ENCODE results near the gene MYLIP. TPM values are rescaled to one million over a fixed set of nuclear protein-coding genes. Genes with fewer than 3 reads are reported as not detected.

The MYLIP gene
- total RNA-seq, 1 experiment from 2014 or later: 50.0 TPM

DNA sequence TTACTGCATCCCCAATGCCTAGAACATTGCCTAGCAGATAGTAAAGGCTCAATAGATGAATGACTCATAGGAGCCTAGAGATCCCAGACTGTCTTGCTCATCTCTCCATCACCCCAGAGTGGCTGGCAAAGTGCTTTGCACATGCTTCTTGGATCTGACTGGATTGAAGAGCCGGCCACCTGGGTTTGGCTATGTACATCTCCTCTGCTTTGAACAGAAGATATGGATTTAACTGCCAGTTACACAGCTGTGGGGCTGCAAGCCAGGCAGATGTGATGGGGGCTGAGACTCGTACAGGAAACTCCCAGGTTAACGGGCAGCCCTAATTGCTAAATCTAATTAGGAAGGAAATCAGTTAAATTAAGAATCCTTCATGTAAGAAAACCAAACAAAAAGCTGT lies 28.6 kb downstream of the MYLIP start:
- Mint-ChIP-seq H3K36me3 (no peaks in the 10 kb centered on the region; the same call in 1 of the 2 replicates), H3K4me3 (no peak overlapping the region), H3K27me3 (ENCODE audit: low read depth) (no peaks in the 10 kb centered on the region), H3K4me1 (no peaks in the 10 kb centered on the region), H3K27ac (no peak overlapping the region), H3K9me3 (0 out of 2 replicates have a peak, but pooled peaks cover 8% of the 10 kb centered on the region)
- ChIA-PET CTCF (interaction anchor here (1.5 to 1.6 kb wide), 2 partner anchors 12 to 26 kb away, joined by 3 to 5 read pairs; no protein-coding TSS in a partner anchor), POLR2A (no interaction called here)
- TF ChIP-seq PRRX2 (CRISPR knock-in tag; IDR thresholded peaks at IDR 0.05): no peak
- no peak for TF ChIP-seq FOXP1 (CRISPR knock-in tag; IDR thresholded peaks at IDR 0.05; ENCODE audit: borderline replicate concordance)
- TF ChIP-seq NFE2L1 (CRISPR knock-in tag; IDR thresholded peaks at IDR 0.05): no peak
- TF ChIP-seq IRF2 (CRISPR knock-in tag; IDR thresholded peaks at IDR 0.05; ENCODE audit: borderline replicate concordance, low read depth): no peak
- no peak for TF ChIP-seq ATF1 (CRISPR knock-in tag; IDR thresholded peaks at IDR 0.05)
- TF ChIP-seq, protein P1, sequence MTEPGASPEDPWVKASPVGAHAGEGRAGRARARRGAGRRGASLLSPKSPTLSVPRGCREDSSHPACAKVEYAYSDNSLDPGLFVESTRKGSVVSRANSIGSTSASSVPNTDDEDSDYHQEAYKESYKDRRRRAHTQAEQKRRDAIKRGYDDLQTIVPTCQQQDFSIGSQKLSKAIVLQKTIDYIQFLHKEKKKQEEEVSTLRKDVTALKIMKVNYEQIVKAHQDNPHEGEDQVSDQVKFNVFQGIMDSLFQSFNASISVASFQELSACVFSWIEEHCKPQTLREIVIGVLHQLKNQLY (CRISPR knock-in tag; IDR thresholded peaks at IDR 0.05): no peak
- no peak for TF ChIP-seq ZNF671 (CRISPR knock-in tag; IDR thresholded peaks at IDR 0.05)
- TF ChIP-seq, protein P2, sequence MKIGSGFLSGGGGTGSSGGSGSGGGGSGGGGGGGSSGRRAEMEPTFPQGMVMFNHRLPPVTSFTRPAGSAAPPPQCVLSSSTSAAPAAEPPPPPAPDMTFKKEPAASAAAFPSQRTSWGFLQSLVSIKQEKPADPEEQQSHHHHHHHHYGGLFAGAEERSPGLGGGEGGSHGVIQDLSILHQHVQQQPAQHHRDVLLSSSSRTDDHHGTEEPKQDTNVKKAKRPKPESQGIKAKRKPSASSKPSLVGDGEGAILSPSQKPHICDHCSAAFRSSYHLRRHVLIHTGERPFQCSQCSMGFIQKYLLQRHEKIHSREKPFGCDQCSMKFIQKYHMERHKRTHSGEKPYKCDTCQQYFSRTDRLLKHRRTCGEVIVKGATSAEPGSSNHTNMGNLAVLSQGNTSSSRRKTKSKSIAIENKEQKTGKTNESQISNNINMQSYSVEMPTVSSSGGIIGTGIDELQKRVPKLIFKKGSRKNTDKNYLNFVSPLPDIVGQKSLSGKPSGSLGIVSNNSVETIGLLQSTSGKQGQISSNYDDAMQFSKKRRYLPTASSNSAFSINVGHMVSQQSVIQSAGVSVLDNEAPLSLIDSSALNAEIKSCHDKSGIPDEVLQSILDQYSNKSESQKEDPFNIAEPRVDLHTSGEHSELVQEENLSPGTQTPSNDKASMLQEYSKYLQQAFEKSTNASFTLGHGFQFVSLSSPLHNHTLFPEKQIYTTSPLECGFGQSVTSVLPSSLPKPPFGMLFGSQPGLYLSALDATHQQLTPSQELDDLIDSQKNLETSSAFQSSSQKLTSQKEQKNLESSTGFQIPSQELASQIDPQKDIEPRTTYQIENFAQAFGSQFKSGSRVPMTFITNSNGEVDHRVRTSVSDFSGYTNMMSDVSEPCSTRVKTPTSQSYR (CRISPR knock-in tag; IDR thresholded peaks at IDR 0.05): no peak
- TF ChIP-seq EMX1 (CRISPR knock-in tag; IDR thresholded peaks at IDR 0.05): no peak
- no peak for TF ChIP-seq NR3C1 (CRISPR knock-in tag; conservative IDR thresholded peaks at IDR 0.05; ENCODE audit: low read depth)
- no peak for TF ChIP-seq FOXJ3 (CRISPR knock-in tag; IDR thresholded peaks at IDR 0.05; ENCODE audit: borderline replicate concordance)
- TF ChIP-seq, protein P3, sequence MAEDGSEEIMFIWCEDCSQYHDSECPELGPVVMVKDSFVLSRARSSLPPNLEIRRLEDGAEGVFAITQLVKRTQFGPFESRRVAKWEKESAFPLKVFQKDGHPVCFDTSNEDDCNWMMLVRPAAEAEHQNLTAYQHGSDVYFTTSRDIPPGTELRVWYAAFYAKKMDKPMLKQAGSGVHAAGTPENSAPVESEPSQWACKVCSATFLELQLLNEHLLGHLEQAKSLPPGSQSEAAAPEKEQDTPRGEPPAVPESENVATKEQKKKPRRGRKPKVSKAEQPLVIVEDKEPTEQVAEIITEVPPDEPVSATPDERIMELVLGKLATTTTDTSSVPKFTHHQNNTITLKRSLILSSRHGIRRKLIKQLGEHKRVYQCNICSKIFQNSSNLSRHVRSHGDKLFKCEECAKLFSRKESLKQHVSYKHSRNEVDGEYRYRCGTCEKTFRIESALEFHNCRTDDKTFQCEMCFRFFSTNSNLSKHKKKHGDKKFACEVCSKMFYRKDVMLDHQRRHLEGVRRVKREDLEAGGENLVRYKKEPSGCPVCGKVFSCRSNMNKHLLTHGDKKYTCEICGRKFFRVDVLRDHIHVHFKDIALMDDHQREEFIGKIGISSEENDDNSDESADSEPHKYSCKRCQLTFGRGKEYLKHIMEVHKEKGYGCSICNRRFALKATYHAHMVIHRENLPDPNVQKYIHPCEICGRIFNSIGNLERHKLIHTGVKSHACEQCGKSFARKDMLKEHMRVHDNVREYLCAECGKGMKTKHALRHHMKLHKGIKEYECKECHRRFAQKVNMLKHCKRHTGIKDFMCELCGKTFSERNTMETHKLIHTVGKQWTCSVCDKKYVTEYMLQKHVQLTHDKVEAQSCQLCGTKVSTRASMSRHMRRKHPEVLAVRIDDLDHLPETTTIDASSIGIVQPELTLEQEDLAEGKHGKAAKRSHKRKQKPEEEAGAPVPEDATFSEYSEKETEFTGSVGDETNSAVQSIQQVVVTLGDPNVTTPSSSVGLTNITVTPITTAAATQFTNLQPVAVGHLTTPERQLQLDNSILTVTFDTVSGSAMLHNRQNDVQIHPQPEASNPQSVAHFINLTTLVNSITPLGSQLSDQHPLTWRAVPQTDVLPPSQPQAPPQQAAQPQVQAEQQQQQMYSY (CRISPR knock-in tag; IDR thresholded peaks at IDR 0.05): no peak
- TF ChIP-seq ETV6 (CRISPR knock-in tag; IDR thresholded peaks at IDR 0.05): no peak
- TF ChIP-seq ZNF121 (CRISPR knock-in tag; IDR thresholded peaks at IDR 0.05): no peak
- TF ChIP-seq GABPB1 (CRISPR knock-in tag; IDR thresholded peaks at IDR 0.05): no peak
- no peak for DNase-seq (ENCODE audit: low spot score)
- ATAC-seq: no peak

DNA sequence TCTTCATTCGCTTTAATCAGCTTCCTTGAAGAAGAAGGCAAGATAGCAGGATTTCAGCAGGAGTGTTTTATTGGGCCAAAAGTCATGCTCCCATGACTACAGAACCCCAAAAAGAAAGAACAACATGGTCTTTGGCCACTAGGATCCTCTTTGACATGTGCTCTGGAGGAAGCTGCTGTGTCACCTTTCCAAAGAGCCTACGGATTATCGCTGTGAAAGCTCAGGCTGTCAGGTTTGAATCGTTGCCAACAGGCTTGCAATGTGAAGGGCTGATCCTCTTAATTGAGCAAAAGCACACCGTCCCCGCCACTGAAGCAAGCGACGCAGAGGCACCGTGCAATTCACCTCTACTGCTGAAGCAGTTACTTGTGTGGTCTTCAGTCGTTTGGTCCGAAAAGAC lies 29.0 kb downstream of the MYLIP start:
- TF ChIP-seq, protein P4, sequence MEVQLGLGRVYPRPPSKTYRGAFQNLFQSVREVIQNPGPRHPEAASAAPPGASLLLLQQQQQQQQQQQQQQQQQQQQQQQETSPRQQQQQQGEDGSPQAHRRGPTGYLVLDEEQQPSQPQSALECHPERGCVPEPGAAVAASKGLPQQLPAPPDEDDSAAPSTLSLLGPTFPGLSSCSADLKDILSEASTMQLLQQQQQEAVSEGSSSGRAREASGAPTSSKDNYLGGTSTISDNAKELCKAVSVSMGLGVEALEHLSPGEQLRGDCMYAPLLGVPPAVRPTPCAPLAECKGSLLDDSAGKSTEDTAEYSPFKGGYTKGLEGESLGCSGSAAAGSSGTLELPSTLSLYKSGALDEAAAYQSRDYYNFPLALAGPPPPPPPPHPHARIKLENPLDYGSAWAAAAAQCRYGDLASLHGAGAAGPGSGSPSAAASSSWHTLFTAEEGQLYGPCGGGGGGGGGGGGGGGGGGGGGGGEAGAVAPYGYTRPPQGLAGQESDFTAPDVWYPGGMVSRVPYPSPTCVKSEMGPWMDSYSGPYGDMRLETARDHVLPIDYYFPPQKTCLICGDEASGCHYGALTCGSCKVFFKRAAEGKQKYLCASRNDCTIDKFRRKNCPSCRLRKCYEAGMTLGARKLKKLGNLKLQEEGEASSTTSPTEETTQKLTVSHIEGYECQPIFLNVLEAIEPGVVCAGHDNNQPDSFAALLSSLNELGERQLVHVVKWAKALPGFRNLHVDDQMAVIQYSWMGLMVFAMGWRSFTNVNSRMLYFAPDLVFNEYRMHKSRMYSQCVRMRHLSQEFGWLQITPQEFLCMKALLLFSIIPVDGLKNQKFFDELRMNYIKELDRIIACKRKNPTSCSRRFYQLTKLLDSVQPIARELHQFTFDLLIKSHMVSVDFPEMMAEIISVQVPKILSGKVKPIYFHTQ (CRISPR knock-in tag; IDR thresholded peaks at IDR 0.05): no peak
- TF ChIP-seq RORB (CRISPR knock-in tag; IDR thresholded peaks at IDR 0.05) (no peak), ELF4 (CRISPR knock-in tag; IDR thresholded peaks at IDR 0.05; ENCODE audit: low read depth) (no peak), SP1 (CRISPR knock-in tag; conservative IDR thresholded peaks at IDR 0.05) (no peak)
- TF ChIP-seq, protein P5, sequence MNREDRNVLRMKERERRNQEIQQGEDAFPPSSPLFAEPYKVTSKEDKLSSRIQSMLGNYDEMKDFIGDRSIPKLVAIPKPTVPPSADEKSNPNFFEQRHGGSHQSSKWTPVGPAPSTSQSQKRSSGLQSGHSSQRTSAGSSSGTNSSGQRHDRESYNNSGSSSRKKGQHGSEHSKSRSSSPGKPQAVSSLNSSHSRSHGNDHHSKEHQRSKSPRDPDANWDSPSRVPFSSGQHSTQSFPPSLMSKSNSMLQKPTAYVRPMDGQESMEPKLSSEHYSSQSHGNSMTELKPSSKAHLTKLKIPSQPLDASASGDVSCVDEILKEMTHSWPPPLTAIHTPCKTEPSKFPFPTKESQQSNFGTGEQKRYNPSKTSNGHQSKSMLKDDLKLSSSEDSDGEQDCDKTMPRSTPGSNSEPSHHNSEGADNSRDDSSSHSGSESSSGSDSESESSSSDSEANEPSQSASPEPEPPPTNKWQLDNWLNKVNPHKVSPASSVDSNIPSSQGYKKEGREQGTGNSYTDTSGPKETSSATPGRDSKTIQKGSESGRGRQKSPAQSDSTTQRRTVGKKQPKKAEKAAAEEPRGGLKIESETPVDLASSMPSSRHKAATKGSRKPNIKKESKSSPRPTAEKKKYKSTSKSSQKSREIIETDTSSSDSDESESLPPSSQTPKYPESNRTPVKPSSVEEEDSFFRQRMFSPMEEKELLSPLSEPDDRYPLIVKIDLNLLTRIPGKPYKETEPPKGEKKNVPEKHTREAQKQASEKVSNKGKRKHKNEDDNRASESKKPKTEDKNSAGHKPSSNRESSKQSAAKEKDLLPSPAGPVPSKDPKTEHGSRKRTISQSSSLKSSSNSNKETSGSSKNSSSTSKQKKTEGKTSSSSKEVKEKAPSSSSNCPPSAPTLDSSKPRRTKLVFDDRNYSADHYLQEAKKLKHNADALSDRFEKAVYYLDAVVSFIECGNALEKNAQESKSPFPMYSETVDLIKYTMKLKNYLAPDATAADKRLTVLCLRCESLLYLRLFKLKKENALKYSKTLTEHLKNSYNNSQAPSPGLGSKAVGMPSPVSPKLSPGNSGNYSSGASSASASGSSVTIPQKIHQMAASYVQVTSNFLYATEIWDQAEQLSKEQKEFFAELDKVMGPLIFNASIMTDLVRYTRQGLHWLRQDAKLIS (CRISPR knock-in tag; IDR thresholded peaks at IDR 0.05; ENCODE audit: borderline replicate concordance): no peak
- no peaks in the 10 kb centered on the region; the same call in 1 of the 2 replicates for H3K36me3 Mint-ChIP-seq
- H3K9me3 Mint-ChIP-seq: 0 out of 2 replicates have a peak, but pooled peaks cover 8% of the 10 kb centered on the region
- H3K4me3 Mint-ChIP-seq: no peak overlapping the region
- ATAC-seq (no peak), DNase-seq (ENCODE audit: low spot score) (no peak)
- no peak overlapping the region for H3K27ac Mint-ChIP-seq
- CTCF ChIA-PET: interaction anchor here (1.5 to 1.6 kb wide), 2 partner anchors 11 to 26 kb away, joined by 3 to 5 read pairs; no protein-coding TSS in a partner anchor
- H3K27me3 Mint-ChIP-seq (ENCODE audit: low read depth): no peaks in the 10 kb centered on the region
- H3K4me1 Mint-ChIP-seq: no peaks in the 10 kb centered on the region
- POLR2A ChIA-PET: no interaction called here
